Measurements from ENCODE around the gene KCTD12. TPM values are rescaled to one million over a fixed set of nuclear protein-coding genes. Genes with fewer than 3 reads are reported as not detected.

The KCTD12 gene
- total RNA-seq, 2 experiments from 2014 or later = 5.8 to 5.9 TPM

- peaks cover 15% of the 10 kb centered on the region for H3K27me3 Mint-ChIP-seq
- H3K9me3 Mint-ChIP-seq = no peaks in the 10 kb centered on the region
- POLR2A ChIA-PET = no interaction called here
- H3K27ac Mint-ChIP-seq = no peak overlapping the region
- no peak for DNase-seq
- H3K4me1 Mint-ChIP-seq = no peaks in the 10 kb centered on the region
- no peaks in the 10 kb centered on the region for H3K36me3 Mint-ChIP-seq (ENCODE audit: low read depth)
- CTCF ChIA-PET = no interaction called here
- no peak overlapping the region for H3K4me3 Mint-ChIP-seq
Observed at GRCh38 chr13:76865996-76866503, 20.2 kb downstream of the KCTD12 start.

GRCh38 chr13:76865109-76865508, 21.1 kb downstream of the KCTD12 start:
- Mint-ChIP-seq H3K27ac (no peak overlapping the region), H3K4me3 (no peak overlapping the region), H3K27me3 (peaks cover 18% of the 10 kb centered on the region), H3K4me1 (no peaks in the 10 kb centered on the region), H3K36me3 (ENCODE audit: low read depth) (no peaks in the 10 kb centered on the region), H3K9me3 (no peaks in the 10 kb centered on the region)
- ChIA-PET POLR2A (no interaction called here), CTCF (no interaction called here)
- no peak for DNase-seq

DNA sequence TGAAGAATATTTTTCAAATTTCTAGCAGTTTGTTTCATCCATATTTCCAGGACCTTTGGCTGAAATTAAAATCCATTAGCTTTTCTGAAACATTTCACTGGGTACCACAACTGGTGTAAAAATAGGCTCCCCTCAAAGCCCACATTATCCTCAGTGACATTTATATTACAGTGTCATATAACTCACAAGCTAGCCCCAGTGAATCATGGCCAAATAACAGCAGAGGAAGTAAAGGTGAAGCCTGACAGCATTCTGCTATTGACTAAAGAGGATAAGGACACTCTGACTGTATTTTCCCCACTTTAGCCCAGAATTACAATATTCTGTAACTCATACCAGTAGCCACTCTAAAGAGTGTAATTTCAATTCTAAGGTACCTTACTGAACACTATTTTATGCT, 21.9 kb downstream of the KCTD12 start:
- H3K4me3 Mint-ChIP-seq = no peak overlapping the region
- H3K9me3 Mint-ChIP-seq = no peaks in the 10 kb centered on the region
- no peak overlapping the region for H3K27ac Mint-ChIP-seq
- no peak for DNase-seq
- CTCF ChIA-PET = interaction anchor here (0.7 kb wide), 1 partner anchor 107 kb away, joined by 3 read pairs; no protein-coding TSS in a partner anchor
- no peaks in the 10 kb centered on the region for H3K4me1 Mint-ChIP-seq
- no peaks in the 10 kb centered on the region for H3K36me3 Mint-ChIP-seq (ENCODE audit: low read depth)
- POLR2A ChIA-PET = no interaction called here
- peaks cover 18% of the 10 kb centered on the region for H3K27me3 Mint-ChIP-seq

DNA sequence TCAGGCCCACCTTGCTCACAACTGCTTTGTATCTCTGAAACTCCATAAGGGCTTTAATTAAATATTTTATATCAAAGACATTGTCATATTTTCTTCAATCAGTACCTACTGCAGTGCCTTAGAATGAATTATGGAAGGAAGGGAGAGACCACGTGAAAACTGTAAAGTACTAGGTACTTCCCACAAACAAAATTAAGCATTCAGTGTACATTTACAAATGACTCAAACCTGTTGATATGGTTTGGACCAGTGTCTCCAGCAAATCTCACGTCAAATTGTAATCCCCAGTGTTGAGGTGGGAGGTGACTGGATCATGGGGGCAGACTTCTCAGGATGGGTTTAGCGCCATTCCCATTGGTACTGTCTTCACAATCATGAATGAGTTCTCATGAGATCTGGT, 23.2 kb downstream of the KCTD12 start:
- H3K9me3 Mint-ChIP-seq = no peaks in the 10 kb centered on the region
- H3K36me3 Mint-ChIP-seq (ENCODE audit: low read depth) = no peaks in the 10 kb centered on the region
- H3K4me3 Mint-ChIP-seq = no peak overlapping the region
- no peak overlapping the region for H3K27ac Mint-ChIP-seq
- no peak for DNase-seq
- POLR2A ChIA-PET = no interaction called here
- no peaks in the 10 kb centered on the region for H3K4me1 Mint-ChIP-seq
- CTCF ChIA-PET = no interaction called here
- H3K27me3 Mint-ChIP-seq = peaks cover 18% of the 10 kb centered on the region

DNA sequence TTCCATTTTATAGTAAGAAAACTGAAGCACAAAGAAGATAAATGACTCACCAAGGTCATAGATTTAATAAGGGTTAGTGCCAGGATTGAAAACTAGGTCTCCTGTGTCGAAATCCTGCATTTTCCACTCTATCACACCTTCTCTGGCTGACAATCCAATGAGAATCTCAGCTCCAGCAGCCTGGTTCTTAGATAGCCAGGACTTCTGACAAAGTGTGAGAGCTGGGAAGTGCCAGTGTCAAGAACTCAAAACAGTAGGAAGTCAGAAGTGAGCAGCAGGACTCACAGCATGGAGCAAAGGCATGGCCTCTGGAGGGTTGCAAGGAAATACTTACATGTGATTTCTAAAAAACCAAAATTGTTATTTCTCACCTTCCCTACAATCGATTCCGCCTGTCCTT, 24.3 kb downstream of the KCTD12 start:
- H3K4me1 Mint-ChIP-seq = no peaks in the 10 kb centered on the region
- no peak for DNase-seq

GRCh38 chr13:76860706-76861105, 25.5 kb downstream of the KCTD12 start:
- H3K9me3 Mint-ChIP-seq = no peaks in the 10 kb centered on the region
- no peaks in the 10 kb centered on the region for H3K4me1 Mint-ChIP-seq
- H3K36me3 Mint-ChIP-seq (ENCODE audit: low read depth) = no peaks in the 10 kb centered on the region
- ChIA-PET CTCF (no interaction called here), POLR2A (no interaction called here)
- H3K27ac Mint-ChIP-seq = no peak overlapping the region
- H3K27me3 Mint-ChIP-seq = peaks cover 11% of the 10 kb centered on the region
- H3K4me3 Mint-ChIP-seq = no peak overlapping the region
- DNase-seq = no peak

More for the DNA sequence above, 24.3 kb downstream of the KCTD12 start:
- Mint-ChIP-seq H3K27me3 (peaks cover 15% of the 10 kb centered on the region), H3K9me3 (no peaks in the 10 kb centered on the region), H3K27ac (no peak overlapping the region), H3K36me3 (ENCODE audit: low read depth) (no peaks in the 10 kb centered on the region), H3K4me3 (no peak overlapping the region)
- ChIA-PET POLR2A (no interaction called here), CTCF (no interaction called here)

GRCh38 chr13:76854894-76855293, 31.3 kb downstream of the KCTD12 start:
- Mint-ChIP-seq H3K4me1 (no peaks in the 10 kb centered on the region), H3K27ac (no peak overlapping the region), H3K36me3 (ENCODE audit: low read depth) (no peaks in the 10 kb centered on the region), H3K9me3 (no peaks in the 10 kb centered on the region), H3K27me3 (peaks cover 1% of the 10 kb centered on the region), H3K4me3 (no peak overlapping the region)
- ChIA-PET POLR2A (no interaction called here), CTCF (no interaction called here)
- DNase-seq = no peak

- no peaks in the 10 kb centered on the region for H3K9me3 Mint-ChIP-seq
- H3K27me3 Mint-ChIP-seq = peaks cover 1% of the 10 kb centered on the region
- H3K27ac Mint-ChIP-seq = no peak overlapping the region
- H3K36me3 Mint-ChIP-seq (ENCODE audit: low read depth) = no peaks in the 10 kb centered on the region
- no peak overlapping the region for H3K4me3 Mint-ChIP-seq
- DNase-seq = no peak
- ChIA-PET CTCF (no interaction called here), POLR2A (no interaction called here)
- H3K4me1 Mint-ChIP-seq = no peaks in the 10 kb centered on the region
Observed at GRCh38 chr13:76853921-76854608, 32.1 kb downstream of the KCTD12 start.

DNA sequence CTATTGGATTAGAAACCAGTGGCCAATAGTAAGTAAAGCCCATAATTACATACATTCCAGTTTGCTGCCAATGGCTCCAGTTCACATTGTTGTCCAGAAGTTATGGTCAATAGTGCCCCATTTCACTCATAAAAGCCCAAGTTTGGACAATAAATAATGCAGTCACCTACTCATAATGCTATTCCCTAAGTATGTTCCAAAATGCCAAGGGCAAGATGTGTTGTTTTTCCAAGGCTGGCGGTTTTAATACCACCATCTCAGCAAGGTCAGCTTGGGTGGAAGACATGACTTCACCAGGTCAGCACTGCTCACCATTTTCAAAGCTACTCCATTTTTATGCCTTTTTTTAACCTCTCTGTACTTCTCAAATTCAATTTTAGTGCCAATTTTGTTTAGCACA, 32.7 kb downstream of the KCTD12 start:
- ChIA-PET POLR2A (no interaction called here), CTCF (no interaction called here)
- no peak for DNase-seq
- H3K4me3 Mint-ChIP-seq = no peak overlapping the region
- no peaks in the 10 kb centered on the region for H3K4me1 Mint-ChIP-seq
- H3K36me3 Mint-ChIP-seq (ENCODE audit: low read depth) = no peaks in the 10 kb centered on the region
- H3K27me3 Mint-ChIP-seq = peaks cover 1% of the 10 kb centered on the region
- H3K9me3 Mint-ChIP-seq = no peaks in the 10 kb centered on the region
- no peak overlapping the region for H3K27ac Mint-ChIP-seq

DNA sequence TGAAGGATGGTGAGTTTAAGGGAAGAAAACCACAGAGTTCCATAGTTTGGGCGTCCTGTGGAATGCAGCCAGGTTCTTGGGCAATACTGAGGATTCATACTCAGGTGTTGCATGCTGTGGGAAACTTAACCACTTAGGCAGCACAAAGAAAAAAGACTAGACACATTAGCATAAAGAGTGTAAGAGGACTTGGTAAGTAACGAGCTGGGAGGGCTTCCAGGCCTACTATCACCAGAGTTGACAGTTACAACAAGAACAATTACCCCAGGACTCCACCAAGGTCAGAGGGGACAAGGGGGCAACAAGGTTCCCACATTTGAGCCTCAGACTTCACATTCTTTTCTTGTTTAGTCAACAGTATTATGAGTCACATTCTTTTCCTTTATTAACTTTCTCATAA, 33.2 kb downstream of the KCTD12 start:
- H3K27me3 Mint-ChIP-seq = peaks cover 1% of the 10 kb centered on the region

GRCh38 chr13:76851961-76852360, 34.2 kb downstream of the KCTD12 start:
- no peak for DNase-seq
- H3K27ac Mint-ChIP-seq = no peak overlapping the region
- H3K4me1 Mint-ChIP-seq = no peaks in the 10 kb centered on the region
- no peak overlapping the region for H3K4me3 Mint-ChIP-seq
- ChIA-PET CTCF (no interaction called here), POLR2A (no interaction called here)
- no peaks in the 10 kb centered on the region for H3K36me3 Mint-ChIP-seq (ENCODE audit: low read depth)
- H3K9me3 Mint-ChIP-seq = no peaks in the 10 kb centered on the region
- peaks cover 1% of the 10 kb centered on the region for H3K27me3 Mint-ChIP-seq

More for the DNA sequence above, 33.2 kb downstream of the KCTD12 start:
- H3K9me3 Mint-ChIP-seq = no peaks in the 10 kb centered on the region
- H3K4me3 Mint-ChIP-seq = no peak overlapping the region
- CTCF ChIA-PET = no interaction called here
- no peak for DNase-seq
- no peaks in the 10 kb centered on the region for H3K36me3 Mint-ChIP-seq (ENCODE audit: low read depth)
- no peak overlapping the region for H3K27ac Mint-ChIP-seq
- no peaks in the 10 kb centered on the region for H3K4me1 Mint-ChIP-seq
- POLR2A ChIA-PET = no interaction called here

DNA sequence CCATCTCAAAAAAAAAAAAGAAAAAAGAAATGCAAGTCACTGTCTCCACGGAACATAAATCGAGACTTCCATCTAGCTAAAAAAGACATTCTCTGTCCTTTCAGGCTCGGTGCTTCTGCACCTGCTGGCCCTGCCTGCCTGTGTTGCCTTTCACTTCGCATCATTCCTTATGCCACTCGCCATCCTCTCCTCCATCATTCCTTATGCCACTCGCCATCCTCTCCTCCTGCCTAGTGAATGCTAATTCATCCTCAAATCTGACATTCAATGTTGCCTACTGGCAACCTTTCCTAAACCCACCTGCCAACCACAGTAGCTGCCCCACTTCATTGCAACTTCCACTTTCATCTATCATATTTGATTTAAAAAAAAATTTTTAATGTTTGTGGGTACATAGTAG, 36.7 kb downstream of the KCTD12 start:
- CTCF ChIA-PET = interaction anchor here (1.5 kb wide), 1 partner anchor 131 kb away, joined by 3 read pairs; no protein-coding TSS in a partner anchor

DNA sequence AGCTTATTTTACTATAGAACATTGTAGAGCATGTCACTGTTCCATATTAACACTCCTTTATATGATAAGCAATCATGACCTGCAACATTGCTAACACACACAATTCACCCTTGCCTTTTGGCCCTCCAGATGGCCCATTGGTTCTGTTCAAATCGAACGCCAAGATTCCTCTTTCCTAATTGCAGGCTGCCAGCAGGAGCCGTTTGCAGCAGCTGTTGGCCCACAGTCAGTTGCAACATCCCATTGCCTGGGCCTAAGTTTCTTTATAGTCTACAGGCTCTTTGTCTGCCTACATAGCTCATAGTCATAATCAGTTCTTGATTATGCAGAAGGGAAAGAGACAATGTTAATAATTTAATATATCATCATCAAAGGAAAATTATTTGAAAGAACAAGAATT, 37.6 kb downstream of the KCTD12 start:
- peaks cover 2% of the 10 kb centered on the region for H3K27me3 Mint-ChIP-seq
- DNase-seq = no peak
- no peaks in the 10 kb centered on the region for H3K36me3 Mint-ChIP-seq (ENCODE audit: low read depth)
- H3K27ac Mint-ChIP-seq = no peak overlapping the region
- POLR2A ChIA-PET = interaction anchor here (0.6 kb wide), 1 partner anchor 1138 kb away, joined by 5 read pairs; no protein-coding TSS in a partner anchor
- CTCF ChIA-PET = interaction anchor here (0.7 to 1.2 kb wide), 2 partner anchors 24 to 251 kb away, joined by 3 to 4 read pairs; no protein-coding TSS in a partner anchor
- H3K4me3 Mint-ChIP-seq = no peak overlapping the region
- no peaks in the 10 kb centered on the region for H3K9me3 Mint-ChIP-seq
- no peaks in the 10 kb centered on the region for H3K4me1 Mint-ChIP-seq

More for the DNA sequence above, 36.7 kb downstream of the KCTD12 start:
- no peaks in the 10 kb centered on the region for H3K4me1 Mint-ChIP-seq
- H3K4me3 Mint-ChIP-seq = no peak overlapping the region
- no peaks in the 10 kb centered on the region for H3K9me3 Mint-ChIP-seq
- DNase-seq = no peak
- H3K36me3 Mint-ChIP-seq (ENCODE audit: low read depth) = no peaks in the 10 kb centered on the region
- POLR2A ChIA-PET = no interaction called here
- H3K27ac Mint-ChIP-seq = no peak overlapping the region
- H3K27me3 Mint-ChIP-seq = peaks cover 3% of the 10 kb centered on the region

DNA sequence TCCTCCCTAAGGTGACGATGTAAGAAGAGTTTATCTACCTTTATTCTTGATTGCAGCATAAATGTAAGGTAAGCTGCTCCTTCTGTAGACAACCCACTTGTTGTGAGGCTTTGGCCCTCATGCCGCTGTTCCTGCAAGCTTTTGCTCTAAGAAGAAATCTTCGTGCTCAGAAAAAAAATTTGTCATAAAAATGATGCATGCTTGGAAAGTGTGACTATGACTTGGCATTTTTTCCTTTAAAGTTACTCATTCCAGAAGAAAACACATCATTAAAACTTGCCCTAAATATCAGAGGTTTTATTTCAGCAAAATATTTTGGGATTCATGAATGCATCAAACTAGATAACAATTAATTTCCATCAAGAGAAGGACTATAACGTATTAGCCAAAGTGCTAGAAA, 39.8 kb downstream of the KCTD12 start:
- no peak for DNase-seq
- CTCF ChIA-PET = no interaction called here
- no peaks in the 10 kb centered on the region for H3K9me3 Mint-ChIP-seq
- no peaks in the 10 kb centered on the region for H3K36me3 Mint-ChIP-seq (ENCODE audit: low read depth)
- POLR2A ChIA-PET = no interaction called here
- peaks cover 4% of the 10 kb centered on the region for H3K27me3 Mint-ChIP-seq
- no peak overlapping the region for H3K4me3 Mint-ChIP-seq
- H3K4me1 Mint-ChIP-seq = no peaks in the 10 kb centered on the region
- no peak overlapping the region for H3K27ac Mint-ChIP-seq
